Measurements from ENCODE around the gene AACS.
"Not testable (repeated sequence)": the region's sequence is repeated elsewhere in the genome, so short reads cannot be mapped to it uniquely, and the experiment has no call there.

AACS gene, protein sequence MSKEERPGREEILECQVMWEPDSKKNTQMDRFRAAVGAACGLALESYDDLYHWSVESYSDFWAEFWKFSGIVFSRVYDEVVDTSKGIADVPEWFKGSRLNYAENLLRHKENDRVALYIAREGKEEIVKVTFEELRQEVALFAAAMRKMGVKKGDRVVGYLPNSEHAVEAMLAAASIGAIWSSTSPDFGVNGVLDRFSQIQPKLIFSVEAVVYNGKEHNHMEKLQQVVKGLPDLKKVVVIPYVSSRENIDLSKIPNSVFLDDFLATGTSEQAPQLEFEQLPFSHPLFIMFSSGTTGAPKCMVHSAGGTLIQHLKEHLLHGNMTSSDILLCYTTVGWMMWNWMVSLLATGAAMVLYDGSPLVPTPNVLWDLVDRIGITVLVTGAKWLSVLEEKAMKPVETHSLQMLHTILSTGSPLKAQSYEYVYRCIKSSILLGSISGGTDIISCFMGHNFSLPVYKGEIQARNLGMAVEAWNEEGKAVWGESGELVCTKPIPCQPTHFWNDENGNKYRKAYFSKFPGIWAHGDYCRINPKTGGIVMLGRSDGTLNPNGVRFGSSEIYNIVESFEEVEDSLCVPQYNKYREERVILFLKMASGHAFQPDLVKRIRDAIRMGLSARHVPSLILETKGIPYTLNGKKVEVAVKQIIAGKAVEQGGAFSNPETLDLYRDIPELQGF

DNA sequence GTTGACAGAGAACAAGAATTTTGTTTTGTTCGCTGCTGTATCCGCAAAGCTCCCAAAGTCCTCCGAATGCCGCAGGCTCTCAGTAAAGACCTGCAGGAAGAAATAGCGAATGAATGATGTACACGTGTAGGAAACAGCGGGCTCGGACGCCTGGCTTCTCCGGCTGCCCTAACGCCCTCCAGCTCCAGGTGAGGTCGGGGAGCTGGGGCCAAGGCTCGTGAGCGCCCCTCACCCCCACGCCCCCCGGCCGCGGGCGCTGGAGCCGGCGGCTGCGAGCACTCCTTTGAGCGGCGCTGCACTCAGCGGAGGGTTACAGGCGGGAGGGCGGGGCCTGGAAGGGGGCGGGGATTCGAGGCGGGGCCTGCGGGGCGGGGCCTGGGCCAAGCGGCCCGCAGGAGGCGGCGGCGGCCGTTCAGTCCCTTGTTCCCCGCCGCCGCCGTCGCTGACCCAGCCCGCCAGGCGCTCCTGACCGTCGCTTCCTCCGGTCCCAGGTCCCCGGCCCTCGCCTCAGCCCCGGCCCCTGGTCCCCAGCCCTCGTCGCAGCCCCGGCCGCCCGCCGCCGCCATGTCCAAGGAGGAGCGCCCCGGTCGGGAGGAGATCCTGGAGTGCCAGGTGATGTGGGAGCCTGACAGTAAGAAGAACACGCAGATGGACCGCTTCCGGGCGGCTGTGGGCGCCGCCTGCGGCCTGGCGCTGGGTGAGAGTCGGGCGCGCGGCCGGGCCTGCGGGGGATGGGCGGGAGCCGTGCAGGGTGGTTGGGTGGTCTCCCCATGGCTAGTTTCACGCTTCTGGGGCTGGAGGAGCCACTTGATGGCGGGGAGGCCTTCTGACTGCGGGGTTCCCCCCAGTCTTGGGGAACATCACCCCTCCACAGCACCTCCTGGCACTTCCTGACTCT is at the start of gene AACS:
AACS (plus strand) TSS at position 415 of the 898 bp plus-strand sequence; CDS start at position 565, 150 bp downstream.
- peak; percentile 98 for DNase-seq (ENCODE audit: low spot score)

DNA sequence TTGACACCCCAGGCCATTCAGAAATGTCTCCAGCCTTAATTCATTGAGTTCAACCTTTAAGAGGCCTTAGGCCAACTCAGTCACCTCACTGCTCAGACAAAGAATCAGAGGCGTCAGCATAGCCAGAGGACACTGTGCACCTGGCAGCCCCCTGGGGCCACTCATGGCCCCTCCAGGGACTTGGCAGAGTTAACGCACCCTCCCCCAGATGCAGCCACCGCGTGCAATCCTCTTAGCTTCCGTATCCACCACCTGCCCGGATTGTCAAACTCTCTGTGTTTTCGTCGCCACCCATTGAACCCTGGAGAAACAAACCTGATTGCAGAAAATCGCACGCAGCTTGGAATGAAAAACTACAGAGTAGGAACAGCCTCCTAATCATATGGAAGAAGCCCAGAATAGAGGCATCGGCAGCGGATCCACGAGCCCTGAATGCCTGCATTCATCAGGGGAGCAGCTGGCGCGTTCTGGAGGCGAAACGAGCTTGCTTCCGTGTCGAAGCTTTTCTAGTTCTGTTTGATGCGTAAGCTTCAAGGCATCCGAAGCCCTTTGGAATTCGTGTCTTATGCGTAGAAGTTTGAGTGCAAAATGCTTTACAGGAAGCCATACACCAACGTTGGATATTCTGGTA is 49.4 kb upstream of the AACS start:
- DNase-seq (ENCODE audit: low spot score) = peak; percentile 84

DNA sequence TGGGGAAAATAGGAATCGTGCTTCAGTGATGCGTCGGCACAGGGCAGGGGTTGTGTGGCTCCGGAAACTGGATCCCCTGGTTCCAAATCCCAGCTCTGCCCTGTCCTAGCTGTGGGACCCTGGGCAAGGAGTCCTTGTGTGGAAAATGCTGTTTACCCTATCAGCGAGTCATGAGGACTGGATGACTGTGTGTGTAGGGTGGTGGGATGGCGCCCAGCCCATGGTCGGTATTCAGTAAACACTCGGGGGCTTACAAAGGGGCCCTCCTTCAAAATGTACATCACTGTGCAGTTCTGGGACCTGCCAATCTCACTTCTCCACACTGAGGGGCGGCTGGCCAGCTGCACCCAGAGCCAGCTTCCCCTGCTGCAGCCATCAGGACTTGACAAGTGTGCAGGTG is 47.4 kb upstream of the AACS start:
- DNase-seq (ENCODE audit: low spot score) = no peak

DNA sequence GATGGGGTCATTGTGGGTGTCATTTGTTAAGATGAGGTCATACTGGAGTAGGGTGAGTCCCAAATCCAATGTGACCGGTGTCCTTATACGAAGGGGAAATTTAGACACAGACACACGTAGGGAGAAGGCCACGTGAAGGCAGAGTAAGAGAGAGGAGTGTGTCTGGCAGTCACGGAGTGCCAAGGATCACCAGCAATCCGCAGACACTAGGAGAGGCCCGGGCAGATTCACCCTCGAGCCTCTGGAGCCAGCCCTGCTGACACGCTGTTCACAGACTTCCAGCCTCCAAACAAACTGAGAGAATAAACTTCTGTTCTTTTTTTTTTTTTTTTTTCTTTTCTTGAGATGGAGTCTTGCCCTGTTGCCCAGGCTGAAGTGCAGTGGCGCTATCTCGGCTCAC is 46.9 kb upstream of the AACS start:
- DNase-seq (ENCODE audit: low spot score) = no peak

DNA sequence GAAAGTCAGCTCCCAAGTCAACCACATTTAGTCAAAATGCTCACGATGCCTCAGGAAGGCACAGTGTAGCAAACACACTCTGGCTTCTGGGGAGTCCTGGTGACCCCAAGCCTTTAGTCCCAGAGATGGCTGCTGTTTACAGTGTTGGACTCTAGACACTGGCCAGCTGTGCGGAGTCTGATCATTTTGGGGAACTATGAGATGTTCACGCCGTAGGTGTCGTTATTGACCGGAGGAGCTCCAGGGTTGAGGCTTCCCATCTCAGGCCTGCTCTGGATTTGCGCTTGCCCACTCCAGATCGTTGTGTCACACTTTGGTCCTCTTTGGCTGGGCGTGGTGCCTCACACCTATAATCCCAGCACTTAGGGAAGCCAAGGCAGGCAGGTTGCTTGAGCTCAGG is 44.1 kb upstream of the AACS start:
- DNase-seq (ENCODE audit: low spot score) = no peak

DNA sequence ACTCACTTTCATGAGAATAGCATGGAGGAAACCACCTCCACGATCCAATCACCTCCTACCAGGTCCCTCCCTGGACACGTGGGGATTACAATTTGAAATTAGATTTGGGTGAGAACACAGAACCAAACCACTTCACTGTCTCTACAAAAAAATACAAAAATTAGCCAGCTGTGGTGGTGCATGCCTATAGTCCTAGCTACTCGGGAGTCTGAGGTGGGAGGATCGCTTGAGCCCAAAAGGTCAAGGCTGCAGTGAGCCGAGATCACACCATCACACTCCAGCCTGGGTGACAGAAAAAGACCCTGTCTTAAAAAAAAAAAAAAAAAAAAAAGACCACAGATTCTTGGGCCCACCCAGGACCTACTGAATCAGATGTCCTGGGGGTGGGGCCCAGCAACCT is 43.5 kb upstream of the AACS start:
- no peak for DNase-seq (ENCODE audit: low spot score)

DNA sequence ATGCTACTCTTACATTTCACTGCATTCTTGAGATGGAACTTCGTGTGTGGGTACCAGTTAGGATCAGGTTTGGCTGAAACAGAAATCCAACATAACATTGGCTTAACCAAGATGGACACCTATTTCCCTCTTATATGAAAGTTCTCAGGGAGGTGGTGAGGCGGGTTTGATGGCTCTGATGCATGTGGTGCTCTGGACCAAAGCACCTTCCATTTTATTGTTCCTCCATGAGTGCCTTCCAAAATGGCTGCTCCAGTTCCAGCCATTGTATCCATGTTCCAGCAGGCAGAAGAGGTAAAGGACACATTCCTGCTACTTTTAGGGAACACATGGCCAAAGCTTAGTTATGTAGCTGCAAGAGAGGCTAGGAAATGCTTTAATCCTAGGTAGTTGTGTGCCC is 42.2 kb upstream of the AACS start:
- DNase-seq (ENCODE audit: low spot score) = no peak

DNA sequence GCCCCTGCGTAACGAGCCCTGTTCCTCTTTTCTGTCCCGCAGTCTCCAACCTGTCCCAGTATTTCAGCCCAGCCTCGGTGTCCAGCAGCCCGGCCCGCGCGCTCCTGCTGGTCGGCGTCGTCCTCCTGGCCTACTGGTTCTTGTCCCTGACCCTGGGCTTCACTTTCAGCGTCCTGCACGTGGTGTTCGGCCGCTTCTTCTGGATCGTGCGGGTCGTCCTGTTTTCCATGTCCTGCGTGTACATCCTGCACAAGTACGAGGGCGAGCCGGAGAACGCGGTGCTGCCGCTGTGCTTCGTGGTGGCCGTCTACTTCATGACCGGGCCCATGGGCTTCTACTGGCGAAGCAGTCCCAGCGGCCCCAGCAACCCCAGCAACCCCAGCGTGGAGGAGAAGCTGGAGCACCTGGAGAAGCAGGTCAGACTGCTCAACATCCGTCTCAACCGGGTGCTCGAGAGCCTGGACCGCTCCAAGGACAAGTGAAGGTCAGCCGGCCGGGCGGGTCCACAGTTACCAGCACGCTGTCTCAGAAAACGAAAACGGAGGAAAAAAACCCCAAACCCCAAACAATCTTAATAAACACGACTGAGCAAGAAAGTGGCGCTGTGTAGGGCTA is 40.2 kb upstream of the AACS start:
- DNase-seq (ENCODE audit: low spot score) = no peak

DNA sequence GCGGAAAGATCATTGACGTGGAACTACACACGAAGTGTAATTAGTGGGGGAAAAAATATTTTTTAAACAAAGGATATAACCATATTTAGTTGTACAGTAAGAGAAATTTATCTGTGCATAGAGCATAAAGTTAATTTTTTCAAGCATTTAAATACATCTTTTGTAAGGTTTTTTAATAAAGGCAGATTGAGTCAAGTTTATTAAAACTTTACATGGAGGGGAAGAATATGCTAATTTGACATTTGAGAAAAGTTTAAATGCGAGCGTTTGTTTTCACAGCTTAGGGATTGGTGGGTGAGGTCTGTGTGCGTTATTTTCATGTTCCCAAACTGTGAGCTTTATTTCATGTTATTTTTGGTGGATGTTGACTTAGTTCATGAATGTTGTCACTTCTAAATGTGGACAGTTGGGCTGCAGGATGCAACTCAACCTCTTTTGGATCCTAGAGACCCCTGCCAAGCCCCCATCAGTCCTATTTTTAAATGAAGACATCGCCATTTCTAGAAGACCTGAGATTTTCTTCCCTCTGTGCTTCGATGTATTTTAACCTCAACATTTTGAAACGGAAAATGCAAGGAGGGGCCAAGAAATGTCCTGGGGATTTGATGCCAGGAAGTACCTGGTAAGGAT is 39.5 kb upstream of the AACS start:
- DNase-seq (ENCODE audit: low spot score) = no peak

DNA sequence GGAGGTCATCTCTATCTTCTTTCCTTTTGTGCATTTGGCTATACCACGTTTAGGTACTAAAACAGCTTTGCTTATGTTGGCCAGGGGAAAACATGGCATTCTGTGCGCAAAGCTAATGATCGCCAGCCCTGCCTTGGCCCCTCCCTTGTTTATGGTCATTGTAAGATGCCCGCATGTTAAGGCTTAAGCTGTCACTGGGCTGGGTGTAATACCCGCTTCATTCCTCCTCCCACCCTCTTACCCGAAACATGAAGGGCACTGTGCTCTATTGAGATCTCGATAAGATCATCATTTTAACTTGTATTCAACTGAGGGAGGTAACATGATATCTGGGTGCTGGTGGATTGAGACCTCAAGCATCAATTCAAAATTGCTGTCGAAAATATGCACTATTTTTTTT is 37.1 kb upstream of the AACS start:
- DNase-seq (ENCODE audit: low spot score) = no peak

DNA sequence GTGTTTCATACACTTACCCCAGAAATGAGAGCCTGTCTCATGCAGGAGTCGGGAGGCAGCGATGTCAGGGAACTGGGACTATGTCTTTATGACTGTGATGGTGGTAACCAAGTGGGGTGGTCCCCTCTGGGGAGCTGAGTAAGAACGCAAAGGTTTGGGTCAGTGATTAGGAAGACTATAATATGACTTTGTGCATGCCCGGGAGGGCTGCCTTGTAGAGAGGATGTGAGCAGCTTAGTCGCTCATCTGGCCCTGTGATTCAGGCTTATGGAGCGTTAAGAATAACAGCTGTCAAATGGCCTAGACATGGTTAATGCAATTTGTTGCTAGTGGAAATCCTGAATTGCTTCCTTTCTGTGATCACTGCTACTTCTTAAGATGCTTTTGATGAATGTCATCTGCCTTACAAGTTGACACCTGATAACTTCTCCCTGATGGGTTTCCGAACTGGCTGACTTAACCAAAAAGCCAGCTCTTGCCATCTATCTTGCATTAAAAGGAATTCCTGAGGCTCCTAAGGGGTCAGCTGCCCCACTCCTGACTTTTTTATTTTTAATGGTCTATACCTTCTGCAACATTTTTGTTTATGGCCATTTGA is 35.4 kb upstream of the AACS start:
- DNase-seq (ENCODE audit: low spot score) = peak; percentile 68

DNA sequence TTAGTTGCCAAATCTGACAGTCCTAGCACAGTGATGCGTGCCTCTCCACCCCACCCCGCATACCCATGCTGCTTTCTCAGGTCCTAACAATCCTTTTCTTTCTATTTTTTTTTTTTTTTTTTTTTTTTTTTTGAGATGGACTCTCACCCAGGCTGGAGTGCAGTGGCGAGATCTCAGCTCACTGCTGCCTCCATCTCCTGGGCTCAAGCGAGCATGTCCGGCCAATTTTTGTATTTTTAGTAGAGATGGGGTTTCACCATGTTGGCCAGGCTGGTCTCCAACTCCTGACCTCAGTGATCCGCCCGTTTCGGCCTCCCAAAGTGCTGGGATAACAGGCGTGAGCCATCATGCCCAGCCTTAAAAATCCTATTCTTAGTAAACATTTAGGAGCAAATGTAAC is 33.8 kb upstream of the AACS start:
- not testable (repeated sequence) for DNase-seq (ENCODE audit: low spot score)

DNA sequence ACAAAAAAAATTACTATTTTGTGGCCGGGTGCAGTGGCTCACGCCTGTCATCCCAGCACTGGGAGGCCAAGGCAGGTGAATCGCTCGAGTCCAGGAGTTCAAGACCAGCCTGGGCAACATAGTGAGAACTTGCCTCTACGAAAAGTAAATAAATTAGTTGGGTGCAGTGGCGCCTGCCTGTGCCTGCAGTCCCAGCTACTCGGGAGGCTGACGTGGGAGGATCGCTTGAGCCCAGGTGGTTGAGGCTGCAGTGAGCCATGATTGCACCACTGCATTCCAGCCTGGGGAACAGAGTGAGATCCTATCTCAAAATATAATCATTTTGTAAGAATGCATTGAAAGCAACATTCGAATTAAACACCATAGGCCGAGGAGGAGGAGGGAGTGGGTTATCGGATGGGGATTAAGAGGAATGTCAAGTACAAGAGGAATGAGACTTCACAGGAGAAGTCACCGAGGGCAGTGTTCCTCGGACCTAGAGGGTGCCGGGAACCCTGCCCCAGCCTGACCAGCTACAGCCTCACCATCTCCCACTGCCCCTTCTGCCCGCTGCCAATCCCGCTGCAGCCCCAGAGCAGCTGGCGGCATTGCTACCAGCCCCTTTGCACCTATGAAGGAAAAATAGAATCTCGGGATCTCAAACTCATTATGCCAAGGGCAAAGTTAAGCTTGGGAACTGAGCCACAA is 32.6 kb upstream of the AACS start:
- no peak for DNase-seq (ENCODE audit: low spot score)

DNA sequence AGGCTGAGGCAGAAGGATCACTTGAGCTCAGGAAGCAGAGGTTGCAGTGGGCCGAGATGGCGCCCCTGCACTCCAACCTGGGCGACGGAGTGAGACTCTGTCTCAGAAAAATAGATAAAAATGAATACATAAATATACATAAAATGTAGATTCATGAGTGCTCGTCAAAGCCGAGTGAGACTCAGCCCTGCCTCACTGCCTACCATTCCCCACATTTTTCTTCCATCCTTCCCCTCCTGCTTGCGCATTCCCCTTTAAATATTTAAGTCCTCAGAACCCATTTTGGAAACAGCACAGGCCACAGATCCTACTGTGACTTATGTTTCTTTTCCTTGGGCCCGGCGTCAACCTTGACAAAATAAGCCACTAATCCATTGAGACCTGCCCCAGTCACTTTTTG is 31.9 kb upstream of the AACS start:
- no peak for DNase-seq (ENCODE audit: low spot score)

DNA sequence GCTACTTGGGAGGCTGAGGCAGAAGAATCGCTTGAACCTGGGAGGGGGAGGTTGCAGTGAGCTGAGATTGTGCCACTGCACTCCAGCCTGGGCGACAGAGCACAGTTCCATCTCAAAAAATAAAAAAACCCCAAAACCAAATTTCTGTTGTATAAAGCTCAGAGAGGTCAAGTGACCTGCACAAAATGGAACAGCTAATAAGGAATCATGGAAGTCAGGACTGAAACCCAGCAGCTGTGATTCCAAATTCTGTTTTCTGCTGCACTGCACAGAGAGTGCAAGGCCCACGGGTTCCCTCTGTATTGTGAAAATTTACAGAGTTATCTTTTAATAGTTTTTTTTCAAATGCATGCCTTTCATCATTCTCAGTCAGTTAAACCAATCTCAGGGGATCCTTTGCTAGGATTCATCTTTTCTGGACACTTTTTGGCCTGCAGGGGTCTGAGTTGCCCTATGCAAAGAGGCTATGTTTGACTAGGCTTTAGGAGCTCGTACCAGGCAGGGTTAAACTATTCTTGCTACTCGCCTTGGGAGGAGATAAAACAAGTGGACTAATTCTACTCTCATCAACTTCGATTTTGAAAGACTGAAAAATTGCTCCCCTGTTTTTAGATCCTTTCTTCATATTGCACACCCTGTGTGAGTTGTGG is 26.1 kb upstream of the AACS start:
- DNase-seq (ENCODE audit: low spot score) = no peak

DNA sequence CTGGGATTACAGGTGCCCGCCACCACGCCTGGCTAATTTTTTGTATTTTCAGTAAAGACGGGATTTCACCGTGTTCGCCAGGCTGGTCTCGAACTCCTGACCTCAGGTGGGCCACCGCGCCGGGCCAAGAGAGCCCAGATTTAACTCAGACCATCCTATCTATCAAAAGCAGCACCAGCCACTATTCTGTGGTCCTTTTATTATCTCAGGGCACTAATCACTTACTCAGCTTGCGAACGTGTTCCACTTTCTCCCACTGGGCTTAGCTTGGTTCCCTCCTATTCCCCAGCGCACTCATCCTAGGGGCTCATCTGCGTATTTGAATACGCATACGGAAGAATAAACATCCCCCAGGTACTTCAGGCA is 16.2 kb upstream of the AACS start:
- no peak for DNase-seq (ENCODE audit: low spot score)

DNA sequence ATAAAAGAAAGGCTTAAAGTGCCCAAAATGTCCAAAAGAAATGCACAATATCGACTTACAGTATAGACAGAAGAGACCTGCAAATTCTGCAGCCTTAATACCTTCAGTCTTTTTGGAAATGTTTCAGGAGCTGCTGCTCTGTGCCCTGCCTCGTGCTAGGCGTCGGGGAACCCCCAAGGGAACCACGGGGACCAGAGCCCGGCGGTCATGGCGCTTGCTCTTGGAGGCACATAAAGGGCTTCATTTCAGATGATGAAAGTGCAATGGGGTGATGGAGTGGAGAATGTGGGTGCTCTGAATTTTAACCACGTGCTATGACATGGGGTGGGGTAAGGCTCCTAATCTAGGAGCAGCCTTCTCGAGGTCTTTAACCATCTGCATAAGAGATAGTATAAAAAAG is 14.8 kb upstream of the AACS start:
- DNase-seq (ENCODE audit: low spot score) = no peak

DNA sequence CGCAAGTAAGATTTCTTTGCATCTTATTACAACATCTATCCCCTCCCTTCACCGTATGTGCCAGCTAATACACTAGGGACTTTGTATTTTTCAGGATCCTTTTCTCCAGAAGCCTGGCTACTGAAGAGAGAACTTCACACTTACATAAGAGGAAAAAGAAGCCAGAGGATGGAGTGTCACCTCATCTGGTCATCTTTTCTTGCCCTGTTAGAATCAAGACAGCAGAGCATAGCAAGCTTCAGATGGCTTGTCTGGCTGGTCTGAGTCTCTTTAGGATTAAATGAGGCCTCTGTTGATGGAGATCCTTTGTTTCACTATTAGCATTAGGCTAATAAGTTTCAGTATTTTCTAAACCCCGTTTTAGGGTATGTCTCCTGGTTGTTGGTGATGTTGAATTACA is 14.4 kb upstream of the AACS start:
- no peak for DNase-seq (ENCODE audit: low spot score)

DNA sequence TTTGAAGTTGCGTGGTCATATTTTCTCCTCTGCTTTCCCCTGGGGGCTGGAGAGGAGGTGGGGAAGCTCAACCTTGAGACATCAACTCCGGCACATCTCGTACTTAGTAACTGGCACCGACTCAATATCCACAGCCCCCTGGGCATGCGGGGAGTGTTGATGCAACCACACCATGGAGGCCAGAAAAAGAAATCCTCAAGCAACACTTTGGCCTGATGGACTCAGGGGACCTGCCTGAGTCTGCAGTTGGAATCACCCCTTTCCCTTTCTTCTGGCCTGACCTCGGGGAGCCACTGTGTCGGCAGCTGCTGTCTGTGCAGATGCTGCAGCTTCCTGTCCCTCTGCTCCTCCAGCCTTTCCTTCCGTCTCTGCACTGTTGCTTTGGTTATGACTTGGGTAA is 11.4 kb upstream of the AACS start:
- DNase-seq (ENCODE audit: low spot score) = no peak

DNA sequence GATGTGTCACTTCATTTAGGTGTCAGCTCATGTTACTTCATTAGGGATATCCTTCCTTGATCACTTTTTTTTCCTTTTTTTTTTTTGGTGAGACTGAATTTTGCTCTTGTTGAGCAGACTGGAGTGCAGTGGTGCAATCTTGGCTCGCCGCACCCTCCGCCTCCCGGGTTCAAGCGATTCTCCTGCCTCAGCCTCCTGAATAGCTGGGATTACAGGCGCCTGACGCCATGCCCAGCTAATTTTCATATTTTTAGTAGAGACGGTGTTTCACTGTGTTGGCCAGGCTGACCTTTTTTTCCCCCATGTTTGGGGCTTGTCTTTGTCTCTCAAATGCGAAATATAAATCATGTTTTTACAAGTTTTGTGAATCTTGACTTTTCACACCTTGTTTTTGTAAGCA is 9.6 kb upstream of the AACS start:
- no peak for DNase-seq (ENCODE audit: low spot score)
